Astrocyte (in vitro differentiated cells and primary cell): ENCODE data around the gene GNB1L. TPM values are rescaled to one million over a fixed set of nuclear protein-coding genes. Genes with fewer than 3 reads are reported as not detected.

ENCODE experiments used
- DNase-seq: peaks from one replicate; pipeline ENCODE4 v3.0.0-alpha.2; 2010; ENCODE audit warnings: low read depth
- FAIRE-seq: peaks from 2 replicates; lab custom pipeline; 2011; peaks lifted over from hg19 to GRCh38; lab: Jason Lieb, UNC
- H2AFZ ChIP-seq: 2 replicates; pipeline ENCODE4 v1.6.0; 2012; ENCODE audit warnings: low read depth, low read length, inconsistent platforms
- H3K27ac ChIP-seq: 2 replicates; pipeline ENCODE4 v1.5.1; 2011; ENCODE audit warnings: low read depth, low read length, inconsistent platforms
- H3K27me3 ChIP-seq: 2 replicates; pipeline ENCODE4 v1.6.0; 2011; ENCODE audit warnings: low read length, inconsistent platforms; ENCODE audit not compliant: insufficient read depth
- H3K36me3 ChIP-seq: 2 replicates; pipeline ENCODE4 v1.5.1; 2011; ENCODE audit warnings: low read length, inconsistent platforms; ENCODE audit not compliant: insufficient read depth
- H3K4me1 ChIP-seq: 2 replicates; pipeline ENCODE4 v1.5.1; 2011; ENCODE audit warnings: low read length, inconsistent platforms; ENCODE audit not compliant: insufficient read depth
- H3K4me2 ChIP-seq: 2 replicates; pipeline ENCODE4 v1.6.0; 2012; ENCODE audit warnings: low read length, inconsistent platforms
- H3K4me3 ChIP-seq: 2 replicates; pipeline ENCODE4 v1.5.1; 2011; ENCODE audit warnings: low read depth, mild to moderate bottlenecking, low read length, inconsistent platforms; ENCODE audit not compliant: insufficient read depth
- H3K79me2 ChIP-seq: 2 replicates; pipeline ENCODE4 v1.6.0; 2012; ENCODE audit warnings: mild to moderate bottlenecking, low read length, inconsistent platforms; ENCODE audit not compliant: insufficient read depth
- H3K9ac ChIP-seq: 2 replicates; pipeline ENCODE4 v1.6.0; 2012; ENCODE audit warnings: mild to moderate bottlenecking, low read length, inconsistent platforms
- H3K9me3 ChIP-seq: 2 replicates; pipeline ENCODE4 v1.5.1; 2012; ENCODE audit warnings: low read depth, mild to moderate bottlenecking, low read length, inconsistent platforms; ENCODE audit not compliant: insufficient read depth
- H4K20me1 ChIP-seq: 2 replicates; pipeline ENCODE4 v1.6.0; 2012; ENCODE audit warnings: low read length, inconsistent platforms; ENCODE audit not compliant: insufficient read depth
- H3K27ac Mint-ChIP-seq: one replicate; pipeline ENCODE4 v1.8.0; 2021; ENCODE audit warnings: mild to moderate bottlenecking, mixed read lengths; ENCODE audit not compliant: unreplicated experiment
- H3K27me3 Mint-ChIP-seq: one replicate; pipeline ENCODE4 v1.8.0; 2021; ENCODE audit warnings: low read depth, mixed read lengths; ENCODE audit not compliant: unreplicated experiment
- H3K36me3 Mint-ChIP-seq: one replicate; pipeline ENCODE4 v1.8.0; 2021; ENCODE audit warnings: low read depth, mixed read lengths; ENCODE audit not compliant: unreplicated experiment
- H3K4me1 Mint-ChIP-seq: one replicate; pipeline ENCODE4 v1.8.0; 2021; ENCODE audit warnings: low read depth, mixed read lengths; ENCODE audit not compliant: unreplicated experiment
- H3K4me3 Mint-ChIP-seq: one replicate; pipeline ENCODE4 v1.8.0; 2021; ENCODE audit warnings: mild to moderate bottlenecking, moderate library complexity, mixed read lengths; ENCODE audit not compliant: unreplicated experiment
- H3K9me3 Mint-ChIP-seq: one replicate; pipeline ENCODE4 v1.8.0; 2021; ENCODE audit warnings: mild to moderate bottlenecking, mixed read lengths; ENCODE audit not compliant: unreplicated experiment
- EZH2 ChIP-seq: IDR thresholded peaks from 2 replicates; pipeline ENCODE4 v1.6.1; 2012; ENCODE audit warnings: mild to moderate bottlenecking, low read length, inconsistent platforms; ENCODE audit not compliant: insufficient read depth
- total RNA-seq: library from RNA; stranded (reverse); gene quantifications from 2 replicates; pipeline ENCODE4 v1.2.1, GENCODE V29; 2021
- TF ChIP-seq, protein P1 (sequence below): IDR thresholded peaks from 2 replicates; pipeline ENCODE4 v1.5.1; 2011; ENCODE audit warnings: low read depth, mild to moderate bottlenecking, inconsistent platforms, low read length, moderate library complexity; ENCODE audit not compliant: insufficient read depth

The GNB1L gene
- total RNA-seq, 1 donor from 2014 or later = 14.3 TPM

GRCh38 chr22:19818324-19819207 lies 36.1 kb downstream of the GNB1L start:
- no peaks in the 10 kb centered on the region for H3K36me3 ChIP-seq
- no peaks in the 10 kb centered on the region for H3K4me1 Mint-ChIP-seq
- no peaks in the 10 kb centered on the region for H3K4me1 ChIP-seq
- H3K4me3 Mint-ChIP-seq = no peak overlapping the region
- H3K4me2 ChIP-seq = no peak overlapping the region
- H3K27ac Mint-ChIP-seq = no peak overlapping the region
- no peak for FAIRE-seq
- no peaks in the 10 kb centered on the region for H3K9me3 ChIP-seq
- peaks cover 10% of the 10 kb centered on the region for H3K36me3 Mint-ChIP-seq
- H3K27ac ChIP-seq = no peak overlapping the region
- peaks cover 4% of the 10 kb centered on the region for H3K27me3 Mint-ChIP-seq
- no peak overlapping the region for H3K9ac ChIP-seq
- H3K27me3 ChIP-seq = no peaks in the 10 kb centered on the region
- no peak for DNase-seq
- no peaks in the 10 kb centered on the region for H3K9me3 Mint-ChIP-seq
- no peaks in the 10 kb centered on the region for H3K79me2 ChIP-seq
- no peak overlapping the region for H2AFZ ChIP-seq
- H4K20me1 ChIP-seq = peaks cover 6% of the 10 kb centered on the region
- H3K4me3 ChIP-seq = no peak overlapping the region
- TF ChIP-seq, protein P1, sequence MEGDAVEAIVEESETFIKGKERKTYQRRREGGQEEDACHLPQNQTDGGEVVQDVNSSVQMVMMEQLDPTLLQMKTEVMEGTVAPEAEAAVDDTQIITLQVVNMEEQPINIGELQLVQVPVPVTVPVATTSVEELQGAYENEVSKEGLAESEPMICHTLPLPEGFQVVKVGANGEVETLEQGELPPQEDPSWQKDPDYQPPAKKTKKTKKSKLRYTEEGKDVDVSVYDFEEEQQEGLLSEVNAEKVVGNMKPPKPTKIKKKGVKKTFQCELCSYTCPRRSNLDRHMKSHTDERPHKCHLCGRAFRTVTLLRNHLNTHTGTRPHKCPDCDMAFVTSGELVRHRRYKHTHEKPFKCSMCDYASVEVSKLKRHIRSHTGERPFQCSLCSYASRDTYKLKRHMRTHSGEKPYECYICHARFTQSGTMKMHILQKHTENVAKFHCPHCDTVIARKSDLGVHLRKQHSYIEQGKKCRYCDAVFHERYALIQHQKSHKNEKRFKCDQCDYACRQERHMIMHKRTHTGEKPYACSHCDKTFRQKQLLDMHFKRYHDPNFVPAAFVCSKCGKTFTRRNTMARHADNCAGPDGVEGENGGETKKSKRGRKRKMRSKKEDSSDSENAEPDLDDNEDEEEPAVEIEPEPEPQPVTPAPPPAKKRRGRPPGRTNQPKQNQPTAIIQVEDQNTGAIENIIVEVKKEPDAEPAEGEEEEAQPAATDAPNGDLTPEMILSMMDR = no peak
- TF ChIP-seq EZH2 = no peak

- Histone ChIP-seq H3K27ac (no peak overlapping the region), H3K9me3 (no peaks in the 10 kb centered on the region), H4K20me1 (peaks cover 5% of the 10 kb centered on the region), H3K36me3 (no peaks in the 10 kb centered on the region), H2AFZ (no peak overlapping the region), H3K9ac (no peak overlapping the region), H3K27me3 (no peaks in the 10 kb centered on the region), H3K4me3 (no peak overlapping the region), H3K4me1 (peaks cover under 1% of the 10 kb centered on the region), H3K4me2 (no peak overlapping the region), H3K79me2 (no peaks in the 10 kb centered on the region)
- Mint-ChIP-seq H3K4me1 (peaks cover 2% of the 10 kb centered on the region), H3K36me3 (peaks cover 13% of the 10 kb centered on the region), H3K9me3 (no peaks in the 10 kb centered on the region), H3K4me3 (no peak overlapping the region), H3K27ac (no peak overlapping the region), H3K27me3 (peaks cover 6% of the 10 kb centered on the region)
- DNase-seq = no peak
- no peak for TF ChIP-seq EZH2
- TF ChIP-seq, protein P1 = no peak
- no peak for FAIRE-seq
These were observed 38.1 kb downstream of the GNB1L start for GRCh38 chr22:19816372-19817119.
